Heart left ventricle (tissue), 16 donors: Measurements from ENCODE around the gene FAN1. TPM values are rescaled to one million over a fixed set of nuclear protein-coding genes. Genes with fewer than 3 reads are reported as not detected.
A peak's percentile ranks its signal among the peaks of the same experiment; 100 is the strongest.

Source experiments
- ATAC-seq, 4 donors: fragments of 200-7000 bp; cut with Tn5 transposase; one replicate each; pipeline ENCODE4 v1.9.1; 2020 to 2022; ENCODE audit warnings: moderate library complexity in 4 of 4, mild to moderate bottlenecking in 3 of 4, moderate number of reproducible peaks in 1 of 4
- DNase-seq, 5 donors: peaks; one replicate each; pipeline ENCODE4 v3.0.0-alpha.2; 2020
- H3K27ac ChIP-seq, 12 donors: fragments of 200-600 bp; sonication (generic) in 4 of 12; one replicate each; pipeline versions ENCODE4 v1.5.0 to v1.8.0; 2016 to 2022; ENCODE audit warnings: mild to moderate bottlenecking in 2 of 12
- H3K27me3 ChIP-seq, 9 donors: fragments of 200-600 bp; sonication (generic) in 2 of 9; one replicate each; pipeline versions ENCODE4 v1.5.1 to v1.8.0; 2016 to 2022; ENCODE audit warnings: mild to moderate bottlenecking in 3 of 9
- H3K36me3 ChIP-seq, 9 donors: fragments of 200-600 bp; sonication (generic) in 2 of 9; one replicate each; pipeline versions ENCODE4 v1.5.0 to v1.8.0; 2018 to 2022; ENCODE audit warnings: mild to moderate bottlenecking in 2 of 9
- H3K4me1 ChIP-seq, 12 donors: fragments of 200-600 bp; sonication (generic) in 4 of 12; one replicate each; pipeline versions ENCODE4 v1.5.0 to v1.8.0; 2016 to 2022; ENCODE audit warnings: mild to moderate bottlenecking in 3 of 12
- H3K4me3 ChIP-seq, 12 donors: fragments of 200-600 bp; sonication (generic) in 4 of 12; one replicate each; pipeline versions ENCODE4 v1.5.0 to v1.8.0; 2017 to 2022; ENCODE audit warnings: mild to moderate bottlenecking in 9 of 12, moderate library complexity in 4 of 12
- H3K9me3 ChIP-seq, 12 donors: fragments of 200-600 bp; sonication (generic) in 4 of 12; one replicate each; pipeline versions ENCODE4 v1.5.0 to v1.8.0; 2016 to 2022; ENCODE audit warnings: mild to moderate bottlenecking in 1 of 12
- POLR2A ChIP-seq, 2 donors: fragments of 450-650 bp; IDR thresholded peaks; one replicate each; pipeline ENCODE4 v1.6.1; 2017; ENCODE audit warnings: antibody characterized with exemption in 2 of 2, mild to moderate bottlenecking in 2 of 2, moderate library complexity in 2 of 2
- WGBS, 4 donors: extraction: QIAGEN DNeasy Blood & Tissue Kit in 2 of 4; methylation state at CpG; one replicate each; pipeline versions ENCODE4 v1.1.5 to v1.1.7; 2013 to 2018; 5-methylcytosine and 5-hydroxymethylcytosine counted together
- intact Hi-C, 10 donors: fragments of 100-400 bp; cut with DNase I; formaldehyde crosslinking; loops; one replicate each; pipeline versions ENCODE4 v1.11.1 to v1.14.2; 2022
- polyA plus RNA-seq, 2 donors: library from polyadenylated mRNA; stranded (reverse); fragments of 200-250 nt; gene quantifications; one replicate each; pipeline ENCODE4 v1.2.3, GENCODE V29; 2013
- total RNA-seq, 9 donors: library from RNA; depleted of rRNA in 2 of 9; stranded (reverse); fragments of >200 nt in 2 of 9; fragmentation: NEBNext Ultra II Directional in 3 of 9; extraction: Animal tissue kit (Norgen Biotek cat#: 25700) in 3 of 9; gene quantifications; one replicate each; pipeline versions ENCODE4 v1.1.0 to v1.2.4, GENCODE V29; 2016 to 2023
- TF ChIP-seq, protein P1 (sequence below), 12 donors: fragments of 200-600 bp; sonication (generic) in 4 of 12; IDR thresholded peaks; one replicate each; pipeline versions ENCODE4 v1.5.0 to v1.8.0; 2018 to 2022; ENCODE audit warnings: antibody characterized with exemption in 12 of 12, mild to moderate bottlenecking in 5 of 12
- donor health status: ischemic (EF 13 %, LVEDD 7.1; RV severe dilation, severe dysfunction).
- donor health status: healthy with polysubstance abuse.
- donor health status: DM: no; HTN: yes; CAD: no.
- donor health status: DM: no; HTN: no; CAD: no.
- donor health status: ischemic (EF 25% LVEDD 6.9; RV normal size, moderate dysfunction).
- donor health status: ischemic (EF 25% LVEDD 5.7; RV mildly dilated, moderate dysfunction).
- donor health status: healthy.
- donor health status: DM: yes; HTN: yes; CAD: no.
- donor health status: ischemic (EF 35%, LVEDD 5.7; RV mildly dilated, moderate dysfunction).
- donor health status: nonischemic (EF 11% LVEDD 7.7; RV severe dilation, severe dysfunction).
- donor health status: DM: yes; HTN: yes; CAD: no.
- donor health status: PGD.
- donor health status: ischemic (EF 29% LVEDD 5.4; RV normal size, mild dysfunction).
- donor health status: nonischemic (EF 23%, LVEDD 6.1; RV moderate dilation, normal function).

FAN1 gene
- total and polyA plus RNA-seq, 11 donors, result 7.3 to 21.4 (median 17.5) TPM

DNA sequence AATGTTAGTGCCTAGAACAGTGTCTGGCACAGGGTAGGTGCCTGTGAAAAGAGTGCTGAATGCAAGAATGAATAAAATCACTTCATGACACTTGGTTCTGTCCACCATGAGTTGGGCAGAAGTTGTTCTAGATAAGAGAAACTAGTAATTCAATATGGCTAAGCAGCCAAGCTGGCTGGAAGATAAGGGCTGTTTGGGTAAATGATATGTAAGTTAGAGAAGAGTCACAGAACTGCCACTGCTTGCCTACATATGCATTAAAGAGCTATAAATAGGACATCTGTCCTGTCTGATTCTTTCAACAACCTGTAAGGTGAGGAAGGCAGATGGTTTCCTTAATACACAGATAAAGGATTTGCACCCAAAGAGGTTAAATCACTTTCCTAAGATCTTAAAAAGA, 74.6 kb downstream of the FAN1 start:
- peaks cover 0 to 78% (median 33%) of the 10 kb centered on the region in 9 donors for H3K36me3 ChIP-seq
- TF ChIP-seq, protein P1, sequence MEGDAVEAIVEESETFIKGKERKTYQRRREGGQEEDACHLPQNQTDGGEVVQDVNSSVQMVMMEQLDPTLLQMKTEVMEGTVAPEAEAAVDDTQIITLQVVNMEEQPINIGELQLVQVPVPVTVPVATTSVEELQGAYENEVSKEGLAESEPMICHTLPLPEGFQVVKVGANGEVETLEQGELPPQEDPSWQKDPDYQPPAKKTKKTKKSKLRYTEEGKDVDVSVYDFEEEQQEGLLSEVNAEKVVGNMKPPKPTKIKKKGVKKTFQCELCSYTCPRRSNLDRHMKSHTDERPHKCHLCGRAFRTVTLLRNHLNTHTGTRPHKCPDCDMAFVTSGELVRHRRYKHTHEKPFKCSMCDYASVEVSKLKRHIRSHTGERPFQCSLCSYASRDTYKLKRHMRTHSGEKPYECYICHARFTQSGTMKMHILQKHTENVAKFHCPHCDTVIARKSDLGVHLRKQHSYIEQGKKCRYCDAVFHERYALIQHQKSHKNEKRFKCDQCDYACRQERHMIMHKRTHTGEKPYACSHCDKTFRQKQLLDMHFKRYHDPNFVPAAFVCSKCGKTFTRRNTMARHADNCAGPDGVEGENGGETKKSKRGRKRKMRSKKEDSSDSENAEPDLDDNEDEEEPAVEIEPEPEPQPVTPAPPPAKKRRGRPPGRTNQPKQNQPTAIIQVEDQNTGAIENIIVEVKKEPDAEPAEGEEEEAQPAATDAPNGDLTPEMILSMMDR (IDR thresholded peaks at IDR 0.05), result no peak
- no peak for TF ChIP-seq POLR2A (IDR thresholded peaks at IDR 0.05)
- no peaks in the 10 kb centered on the region for H3K9me3 ChIP-seq
- no peak for DNase-seq
- H3K27ac ChIP-seq, result no peak overlapping the region
- H3K4me3 ChIP-seq, result no peak overlapping the region
- H3K27me3 ChIP-seq, result no peaks in the 10 kb centered on the region
- peaks cover 0 to 52% (median 22%) of the 10 kb centered on the region in 12 donors for H3K4me1 ChIP-seq
- ATAC-seq, result no peak
- intact Hi-C loops, result loop anchor here in 2 of 10 donors (10.0 kb wide), 3 partner anchors 64 to 226 kb away; no protein-coding TSS in a partner anchor

DNA sequence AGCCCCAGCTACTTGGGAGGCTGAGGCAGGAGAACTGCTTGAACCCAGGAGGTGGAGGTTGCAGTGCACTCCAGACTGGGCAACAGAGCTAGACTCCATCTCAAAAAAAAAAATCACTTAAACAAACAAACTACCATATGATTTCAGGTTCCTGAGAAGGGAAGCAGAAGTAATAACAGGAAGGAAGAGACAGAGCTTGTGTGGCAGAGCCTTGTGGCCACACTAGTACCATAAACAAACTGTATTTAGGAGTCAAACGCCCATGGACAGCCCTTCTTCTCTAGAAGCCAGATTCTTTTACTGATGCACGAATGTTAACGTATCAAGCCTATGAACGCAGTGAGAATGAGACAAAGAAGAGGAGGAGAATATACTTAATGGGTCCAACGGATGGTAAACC, 75.7 kb downstream of the FAN1 start:
- ATAC-seq (peak in 2 of 4 donors; percentile 53 to 62), DNase-seq (no peak)
- no peak overlapping the region for H3K4me3 ChIP-seq
- intact Hi-C loops, result loop anchor here in 2 of 10 donors (10.0 kb wide), 3 partner anchors 65 to 225 kb away; no protein-coding TSS in a partner anchor
- H3K27ac ChIP-seq, result peak overlapping the region in 1 of 12 donors; percentile 39
- peaks cover 0 to 64% (median 34%) of the 10 kb centered on the region in 12 donors for H3K4me1 ChIP-seq
- TF ChIP-seq, protein P1 (IDR thresholded peaks at IDR 0.05), result no peak
- TF ChIP-seq POLR2A (IDR thresholded peaks at IDR 0.05), result no peak
- no peaks in the 10 kb centered on the region for H3K27me3 ChIP-seq
- WGBS, 4 donors, result 88 to 92% (median 91%) methylated on average over 5 of the region's 5 CpGs
- H3K36me3 ChIP-seq, result peaks cover 0 to 69% (median 21%) of the 10 kb centered on the region in 9 donors
- no peaks in the 10 kb centered on the region for H3K9me3 ChIP-seq

DNA sequence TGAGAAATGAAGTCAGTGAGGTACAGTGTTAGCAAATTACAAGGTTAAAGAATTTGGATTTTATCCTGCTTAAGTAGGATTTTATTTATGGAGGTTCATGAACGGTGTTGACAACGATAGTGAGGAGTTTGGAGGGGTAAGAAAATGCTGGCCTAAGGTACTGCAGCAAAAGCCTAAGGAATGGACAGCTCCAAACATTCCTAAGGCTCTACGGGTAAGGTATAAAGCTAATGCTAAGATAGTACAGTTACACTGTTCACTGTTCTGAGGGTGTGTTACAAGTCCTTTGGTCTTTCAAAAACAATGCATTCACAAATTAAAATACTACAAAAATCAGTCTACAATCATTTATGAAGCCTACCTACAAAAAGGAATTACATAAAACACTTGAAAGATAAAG, 80.4 kb downstream of the FAN1 start:
- no peak for DNase-seq
- intact Hi-C loops, result loop anchor here in 6 of 10 donors (5.0 to 10.0 kb wide), 5 partner anchors 59 to 151 kb away; no protein-coding TSS in a partner anchor
- 46 to 60% (median 51%) methylated on average over 3 of the region's 3 CpGs for WGBS, 4 donors
- peaks cover 0 to 88% (median 61%) of the 10 kb centered on the region in 12 donors for H3K4me1 ChIP-seq
- H3K27me3 ChIP-seq, result no peaks in the 10 kb centered on the region
- ATAC-seq, result no peak
- peak overlapping the region in 8 of 12 donors; percentile 1 to 54 (median 44) for H3K27ac ChIP-seq
- H3K36me3 ChIP-seq, result peaks cover 0 to 71% (median 15%) of the 10 kb centered on the region in 9 donors
- no peak for TF ChIP-seq POLR2A (IDR thresholded peaks at IDR 0.05)
- TF ChIP-seq, protein P1 (IDR thresholded peaks at IDR 0.05), result no peak
- H3K9me3 ChIP-seq, result no peaks in the 10 kb centered on the region
- peak overlapping the region in 1 of 12 donors; percentile 5 for H3K4me3 ChIP-seq

DNA sequence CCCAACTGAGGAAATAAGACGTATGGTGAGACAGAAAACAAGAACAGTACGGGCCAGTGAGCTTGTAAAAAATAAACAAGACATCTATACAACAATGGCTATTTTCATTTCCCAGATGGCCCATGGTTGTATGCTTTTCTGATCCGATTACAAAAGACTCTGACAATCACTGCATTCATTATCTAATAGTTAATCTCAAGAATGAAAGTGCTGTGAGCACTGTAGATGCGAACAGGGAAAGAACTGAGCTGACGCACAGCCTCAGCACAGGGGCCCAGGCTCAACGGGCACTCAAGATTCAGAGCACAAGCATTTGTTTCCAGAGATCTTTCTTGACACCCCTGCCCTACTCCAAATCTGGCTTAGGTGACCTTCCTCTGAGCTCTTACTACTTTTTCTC, 80.8 kb downstream of the FAN1 start:
- TF ChIP-seq, protein P1 (IDR thresholded peaks at IDR 0.05), result no peak
- no peak for TF ChIP-seq POLR2A (IDR thresholded peaks at IDR 0.05)
- peaks cover 0 to 88% (median 65%) of the 10 kb centered on the region in 12 donors for H3K4me1 ChIP-seq
- intact Hi-C loops, result loop anchor here in 6 of 10 donors (5.0 to 10.0 kb wide), 5 partner anchors 60 to 150 kb away; no protein-coding TSS in a partner anchor
- peak overlapping the region in 3 of 12 donors; percentile 1 to 16 (median 5) for H3K4me3 ChIP-seq
- ATAC-seq (peak in 3 of 4 donors; percentile 10 to 41 (median 26)), DNase-seq (no peak)
- H3K27ac ChIP-seq, result peak overlapping the region in 9 of 12 donors; percentile 1 to 57 (median 45)
- peaks cover 0 to 67% (median 10%) of the 10 kb centered on the region in 9 donors for H3K36me3 ChIP-seq
- no peaks in the 10 kb centered on the region for H3K9me3 ChIP-seq
- no peaks in the 10 kb centered on the region for H3K27me3 ChIP-seq
- 37 to 44% (median 39%) methylated on average over 6 of the region's 6 CpGs for WGBS, 4 donors
